A549 (cell line): ENCODE data around the gene FGF19. TPM values are rescaled to one million over a fixed set of nuclear protein-coding genes. Genes with fewer than 3 reads are reported as not detected.
A peak's percentile ranks its signal among the peaks of the same experiment; 100 is the strongest.

Experiments used
- ATAC-seq, 2 experiments: fragments of 200-7000 bp in 1 of 2; fragments of >200 bp in 1 of 2; cut with Nextera tagmentation in 1 of 2; cut with Tn5 transposase in 1 of 2; 3 replicates each; pipeline versions ENCODE4 v1.8.0 to v1.9.1; 2018 to 2020; ENCODE audit warnings: mild to moderate bottlenecking in 1 of 2, moderate library complexity in 1 of 2
- CTCF ChIA-PET: fragments of 300-600 bp; sonication (Branson Sonifier 250); formaldehyde crosslinking; extraction: SDS; loops from one replicate; lab custom pipeline; 2021; ENCODE audit warnings: antibody characterized with exemption, inconsistent platforms; lab: Yijun Ruan, JAX
- POLR2A ChIA-PET: fragments of 350-600 bp; formaldehyde crosslinking; extraction: SDS; loops from one replicate; lab custom pipeline; 2021; ENCODE audit warnings: antibody characterized with exemption, inconsistent platforms; lab: Yijun Ruan, JAX
- DNase-seq, 2 experiments: peaks; one replicate each; pipeline versions ENCODE4 v3.0.0 to v3.0.0-alpha.2; 2011 to 2016; ENCODE audit warnings: low read depth in 1 of 2, low spot score in 1 of 2
- FAIRE-seq: peaks from 2 replicates; lab custom pipeline; 2011; peaks lifted over from hg19 to GRCh38; lab: Jason Lieb, UNC
- H3K27ac ChIP-seq, 2 experiments: fragments of >200 bp; sonication (Bioruptor Twin); formaldehyde crosslinking; 3 replicates each; pipeline ENCODE4 v1.5.1; 2016 to 2017
- H3K4me1 ChIP-seq: fragments of >200 bp; sonication (Bioruptor Twin); formaldehyde crosslinking; 3 replicates; pipeline ENCODE4 v1.6.1; 2016
- H3K4me2 ChIP-seq: fragments of >200 bp; sonication (Bioruptor Twin); formaldehyde crosslinking; 3 replicates; pipeline ENCODE4 v1.6.1; 2016
- H3K4me3 ChIP-seq: fragments of >200 bp; sonication (Bioruptor Twin); formaldehyde crosslinking; 3 replicates; pipeline ENCODE4 v1.5.1; 2016
- H3K9me3 ChIP-seq: fragments of >200 bp; sonication (Bioruptor Twin); formaldehyde crosslinking; 3 replicates; pipeline ENCODE4 v1.6.1; 2016
- BHLHE40 ChIP-seq: IDR thresholded peaks from 2 replicates; pipeline ENCODE4 v1.6.1; 2012; ENCODE audit warnings: low read depth, low read length, inconsistent platforms
- CHD2 ChIP-seq: fragments of 150-350 bp; IDR thresholded peaks from 2 replicates; pipeline ENCODE4 v1.6.1; 2014; ENCODE audit warnings: low read length; ENCODE audit not compliant: partially characterized antibody
- EP300 ChIP-seq, 2 experiments: fragments of >200 bp; sonication (Bioruptor Twin); formaldehyde crosslinking; IDR thresholded peaks; 2 replicates in 1 of 2; 3 replicates in 1 of 2; pipeline ENCODE4 v1.6.1; 2016 to 2017
- GATA3 ChIP-seq: IDR thresholded peaks from 2 replicates; pipeline ENCODE4 v1.6.1; 2012; ENCODE audit warnings: borderline replicate concordance
- HEYL ChIP-seq: fragments of 250-450 bp; sonication (Bioruptor Pico); IDR thresholded peaks from 2 replicates; pipeline ENCODE4 v1.8.0; 2021; ENCODE audit warnings: mild to moderate bottlenecking, moderate library complexity
- JUNB ChIP-seq: fragments of >200 bp; sonication (Bioruptor Twin); formaldehyde crosslinking; IDR thresholded peaks from 2 replicates; pipeline ENCODE4 v1.6.1; 2016
- KDM1A ChIP-seq: fragments of 200-600 bp; sonication (generic); IDR thresholded peaks from 2 replicates; pipeline ENCODE4 v1.6.1; 2016; ENCODE audit warnings: low read depth, mild to moderate bottlenecking
- MAFK ChIP-seq: fragments of 450-650 bp; IDR thresholded peaks from 2 replicates; pipeline ENCODE4 v1.6.1; 2014; ENCODE audit not compliant: partially characterized antibody
- MAZ ChIP-seq: fragments of 150-350 bp; IDR thresholded peaks from 2 replicates; pipeline ENCODE4 v1.6.1; 2014; ENCODE audit warnings: antibody characterized with exemption, low read depth, low read length, borderline replicate concordance
- MYC ChIP-seq: IDR thresholded peaks from 2 replicates; pipeline ENCODE4 v1.6.1; 2012; ENCODE audit warnings: mild to moderate bottlenecking, inconsistent platforms, low read length, improper control_type of control experiment, borderline replicate concordance
- NFE2L2 ChIP-seq: fragments of 150-350 bp; conservative IDR thresholded peaks from 2 replicates; pipeline ENCODE4 v1.6.1; 2014; ENCODE audit warnings: low read length
- NR3C1 ChIP-seq: fragments of >200 bp; sonication (Bioruptor Twin); formaldehyde crosslinking; IDR thresholded peaks from 3 replicates; pipeline ENCODE4 v1.6.1; 2017
- POLR2A ChIP-seq: IDR thresholded peaks from 2 replicates; pipeline ENCODE4 v1.6.1; 2012; ENCODE audit warnings: mild to moderate bottlenecking, low read length
- RAD21 ChIP-seq, 2 experiments: fragments of >200 bp in 1 of 2; sonication (Bioruptor Twin) in 1 of 2; formaldehyde crosslinking in 1 of 2; IDR thresholded peaks in 1 of 2; conservative IDR thresholded peaks in 1 of 2; 2 replicates in 1 of 2; 3 replicates in 1 of 2; pipeline ENCODE4 v1.6.1; 2012 to 2018; ENCODE audit warnings: inconsistent platforms in 1 of 2
- RCOR1 ChIP-seq: fragments of 150-350 bp; IDR thresholded peaks from 2 replicates; pipeline ENCODE4 v1.6.1; 2014; ENCODE audit warnings: antibody characterized with exemption, low read length, low read depth
- REST ChIP-seq: fragments of 200-600 bp; sonication (generic); IDR thresholded peaks from 2 replicates; pipeline ENCODE4 v1.6.1; 2016; ENCODE audit warnings: antibody characterized with exemption, mild to moderate bottlenecking, moderate library complexity
- SMC3 ChIP-seq: fragments of >200 bp; sonication (Bioruptor Twin); formaldehyde crosslinking; IDR thresholded peaks from 3 replicates; pipeline ENCODE4 v1.6.1; 2018; ENCODE audit warnings: inconsistent platforms
- ZFP36 ChIP-seq: fragments of 450-650 bp; IDR thresholded peaks from 2 replicates; pipeline ENCODE4 v1.6.1; 2014; ENCODE audit warnings: borderline replicate concordance; ENCODE audit not compliant: partially characterized antibody
- ZNF302 ChIP-seq: fragments of 250-450 bp; sonication (Bioruptor Pico); IDR thresholded peaks from 2 replicates; pipeline ENCODE4 v1.9.0; 2021; ENCODE audit warnings: inconsistent platforms, mild to moderate bottlenecking, moderate library complexity
- WGBS: methylation state at CpG from one replicate; pipeline ENCODE4 v1.1.6; 2017; ENCODE audit errors: missing lambda C conversion rate; 5-methylcytosine and 5-hydroxymethylcytosine counted together
- polyA plus RNA-seq, 4 experiments: library from polyadenylated mRNA; depleted of rRNA in 3 of 4; stranded (reverse); fragments of >200 nt; fragmentation: RNase III in 1 of 4; extraction: RNeasy Plus Mini Kit Qiagen cat#74134 plus additional on column Dnase treatment in 1 of 4; gene quantifications; 2 replicates in 3 of 4; 3 replicates in 1 of 4; pipeline ENCODE4 v1.2.3, GENCODE V29; 2011 to 2017
- TF ChIP-seq, protein P1 (sequence below): fragments of >200 bp; sonication (Bioruptor Twin); formaldehyde crosslinking; IDR thresholded peaks from 3 replicates; pipeline ENCODE4 v1.5.1; 2016
- TF ChIP-seq, protein P2 (sequence below): fragments of 250-450 bp; sonication (Bioruptor Pico); IDR thresholded peaks from 2 replicates; pipeline ENCODE4 v1.5.0; 2020; ENCODE audit warnings: low read depth, mild to moderate bottlenecking, moderate library complexity
- TF ChIP-seq, protein P3 (sequence below): fragments of >200 bp; sonication (Bioruptor Twin); formaldehyde crosslinking; IDR thresholded peaks from 3 replicates; pipeline ENCODE4 v1.6.1; 2016

The FGF19 gene
- polyA plus RNA-seq, 2 of the 4 experiments (the other 2 are of a cell fraction), result 0.05 to 0.31 TPM

DNA sequence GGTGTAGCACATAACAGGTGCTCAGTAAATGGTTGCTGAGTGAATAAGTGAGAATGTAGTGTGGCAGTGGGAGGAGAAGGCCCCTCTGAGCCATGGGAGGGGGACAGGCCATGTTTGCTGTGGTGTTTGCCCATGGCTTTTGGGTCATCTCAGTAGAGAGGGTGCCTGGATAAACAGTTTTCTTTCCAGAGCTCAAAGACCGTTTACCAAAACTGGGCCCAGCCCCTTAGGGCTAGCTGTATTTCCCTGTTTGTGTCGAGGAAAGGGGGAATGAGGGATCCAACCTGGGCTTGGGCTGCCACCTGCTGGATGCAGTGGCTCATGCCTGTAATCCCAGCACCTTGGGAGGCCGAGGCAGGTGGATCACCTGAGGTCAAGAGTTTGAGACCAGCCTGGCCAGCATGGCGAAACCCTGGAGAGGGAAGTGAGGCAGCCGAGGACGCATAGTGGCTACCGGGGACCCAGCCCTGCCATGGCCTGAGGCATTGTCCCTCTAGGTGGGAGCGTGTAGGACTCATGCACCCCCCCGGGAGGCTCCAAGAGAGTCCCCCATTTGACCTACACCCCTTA, 20.0 kb downstream of the FGF19 start:
- H3K4me2 ChIP-seq, result no peak overlapping the region
- peak in 1 of 2 experiments; percentile 75; a peak in 3 of 6 replicates for ATAC-seq
- no peak for TF ChIP-seq JUNB
- TF ChIP-seq KDM1A, result no peak
- peak; percentile 77 to 89 for TF ChIP-seq RAD21 (conservative IDR thresholded peaks at IDR 0.05 in 1 of 2, IDR thresholded peaks at IDR 0.05 in 1 of 2)
- no peak for TF ChIP-seq GATA3
- TF ChIP-seq POLR2A, result no peak
- TF ChIP-seq, protein P1, sequence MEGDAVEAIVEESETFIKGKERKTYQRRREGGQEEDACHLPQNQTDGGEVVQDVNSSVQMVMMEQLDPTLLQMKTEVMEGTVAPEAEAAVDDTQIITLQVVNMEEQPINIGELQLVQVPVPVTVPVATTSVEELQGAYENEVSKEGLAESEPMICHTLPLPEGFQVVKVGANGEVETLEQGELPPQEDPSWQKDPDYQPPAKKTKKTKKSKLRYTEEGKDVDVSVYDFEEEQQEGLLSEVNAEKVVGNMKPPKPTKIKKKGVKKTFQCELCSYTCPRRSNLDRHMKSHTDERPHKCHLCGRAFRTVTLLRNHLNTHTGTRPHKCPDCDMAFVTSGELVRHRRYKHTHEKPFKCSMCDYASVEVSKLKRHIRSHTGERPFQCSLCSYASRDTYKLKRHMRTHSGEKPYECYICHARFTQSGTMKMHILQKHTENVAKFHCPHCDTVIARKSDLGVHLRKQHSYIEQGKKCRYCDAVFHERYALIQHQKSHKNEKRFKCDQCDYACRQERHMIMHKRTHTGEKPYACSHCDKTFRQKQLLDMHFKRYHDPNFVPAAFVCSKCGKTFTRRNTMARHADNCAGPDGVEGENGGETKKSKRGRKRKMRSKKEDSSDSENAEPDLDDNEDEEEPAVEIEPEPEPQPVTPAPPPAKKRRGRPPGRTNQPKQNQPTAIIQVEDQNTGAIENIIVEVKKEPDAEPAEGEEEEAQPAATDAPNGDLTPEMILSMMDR, result peak; percentile 66
- no peak for TF ChIP-seq ZFP36
- no peak for TF ChIP-seq MYC
- peak; percentile 66 for TF ChIP-seq SMC3
- no peak for TF ChIP-seq RCOR1
- no peak for TF ChIP-seq MAFK
- TF ChIP-seq MAZ, result no peak
- no peak for TF ChIP-seq HEYL
- TF ChIP-seq, all 56 proteins: peak for 3
- peaks cover 12% of the 10 kb centered on the region; the same call in 2 of the 3 replicates for H3K4me1 ChIP-seq
- WGBS, result 28% methylated on average over 9 of the region's 9 CpGs
- no peak overlapping the region for H3K4me3 ChIP-seq
- DNase-seq (peak in 1 of 2 experiments; percentile 64), FAIRE-seq (no peak)
- H3K9me3 ChIP-seq, result no peaks in the 10 kb centered on the region
- POLR2A ChIA-PET, result no interaction called here
- no peak overlapping the region for H3K27ac ChIP-seq
- CTCF ChIA-PET, result interaction anchor here (0.7 to 5.2 kb wide), 27 partner anchors 9 to 591 kb away, joined by 3 to 39 read pairs (median 4); partner anchors contain the start of gene LTO1

DNA sequence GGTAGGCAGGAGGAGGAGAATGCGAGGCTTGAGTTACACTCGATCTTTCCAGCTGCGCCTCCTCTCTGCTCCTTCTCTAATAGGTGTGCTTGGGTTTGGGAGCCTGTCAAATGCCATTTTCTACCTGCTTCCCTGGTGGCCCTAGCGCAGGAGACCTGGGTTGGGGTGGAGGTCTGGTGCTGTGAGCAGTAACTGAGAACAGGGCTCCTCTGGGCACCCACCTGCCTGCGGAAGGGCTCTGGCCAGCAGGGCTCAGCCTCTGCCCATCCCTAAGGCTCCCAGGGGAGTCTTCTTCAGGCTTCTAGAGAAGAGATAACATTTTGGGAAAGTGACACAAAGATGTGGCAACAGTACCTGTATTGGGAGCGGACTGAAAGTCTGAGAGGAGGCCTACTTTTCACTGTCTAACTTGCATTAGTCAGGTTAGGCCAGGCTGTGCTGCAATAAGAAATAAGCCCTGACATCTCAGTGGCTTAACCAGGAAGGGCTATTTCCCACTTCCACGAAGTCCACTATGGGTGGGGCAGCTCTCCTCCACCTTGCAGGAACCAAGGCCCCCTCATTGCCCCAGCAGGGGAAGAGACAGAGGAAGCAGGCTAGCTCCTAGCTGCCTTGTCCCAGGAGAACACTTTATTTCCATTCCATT, 21.0 kb downstream of the FGF19 start:
- no peaks in the 10 kb centered on the region for H3K9me3 ChIP-seq
- ATAC-seq, result no peak
- no peak for DNase-seq
- POLR2A ChIA-PET, result no interaction called here
- FAIRE-seq, result no peak
- H3K4me2 ChIP-seq, result no peak overlapping the region
- peaks cover 1% of the 10 kb centered on the region; the same call in 1 of the 3 replicates for H3K4me1 ChIP-seq
- no peak overlapping the region for H3K4me3 ChIP-seq
- WGBS, result 76% methylated on average over 7 of the region's 7 CpGs
- CTCF ChIA-PET, result interaction anchor here (0.8 to 5.2 kb wide), 5 partner anchors 35 to 582 kb away, joined by 3 to 39 read pairs (median 14); no protein-coding TSS in a partner anchor
- H3K27ac ChIP-seq, result no peak overlapping the region
- no peak for TF ChIP-seq EP300 (IDR thresholded peaks at IDR 0.05)
- TF ChIP-seq CHD2, result no peak

DNA sequence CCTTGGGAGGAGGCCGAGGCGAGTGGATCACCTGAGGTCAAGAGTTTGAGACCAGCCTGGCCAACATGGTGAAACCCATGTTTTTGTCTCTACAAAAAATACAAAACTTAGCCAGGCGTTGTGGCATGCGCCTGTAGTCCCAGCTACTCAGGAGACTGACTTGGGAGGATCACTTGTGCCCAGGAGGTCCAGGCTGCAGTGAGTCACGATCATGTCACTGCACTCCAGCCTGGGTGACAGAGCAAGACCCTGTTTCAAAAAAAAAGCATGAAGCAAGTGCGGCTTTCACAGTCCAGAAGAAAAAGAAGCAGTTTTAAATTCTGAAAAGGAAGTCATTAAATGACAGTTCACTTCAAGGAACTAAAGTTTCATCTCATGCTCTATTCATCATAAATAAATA, 21.6 kb downstream of the FGF19 start:
- H3K4me1 ChIP-seq, result no peaks in the 10 kb centered on the region
- 85% methylated on average over 6 of the region's 6 CpGs for WGBS

More for the DNA sequence above, 21.6 kb downstream of the FGF19 start:
- no peak overlapping the region for H3K27ac ChIP-seq
- no peaks in the 10 kb centered on the region for H3K9me3 ChIP-seq
- ChIA-PET CTCF (interaction anchor here (4.5 kb wide), 1 partner anchor 510 kb away, joined by 14 read pairs; no protein-coding TSS in a partner anchor), POLR2A (no interaction called here)
- no peak overlapping the region for H3K4me3 ChIP-seq
- FAIRE-seq (no peak), ATAC-seq (no peak), DNase-seq (no peak)
- TF ChIP-seq MAZ, result no peak
- no peak for TF ChIP-seq ZNF302 (CRISPR knock-in tag)
- TF ChIP-seq, protein P1, result no peak
- no peak for TF ChIP-seq REST
- no peak for TF ChIP-seq BHLHE40
- TF ChIP-seq, protein P2, sequence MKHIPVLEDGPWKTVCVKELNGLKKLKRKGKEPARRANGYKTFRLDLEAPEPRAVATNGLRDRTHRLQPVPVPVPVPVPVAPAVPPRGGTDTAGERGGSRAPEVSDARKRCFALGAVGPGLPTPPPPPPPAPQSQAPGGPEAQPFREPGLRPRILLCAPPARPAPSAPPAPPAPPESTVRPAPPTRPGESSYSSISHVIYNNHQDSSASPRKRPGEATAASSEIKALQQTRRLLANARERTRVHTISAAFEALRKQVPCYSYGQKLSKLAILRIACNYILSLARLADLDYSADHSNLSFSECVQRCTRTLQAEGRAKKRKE (CRISPR knock-in tag), result no peak
- no peak for TF ChIP-seq NR3C1
- TF ChIP-seq, protein P3, sequence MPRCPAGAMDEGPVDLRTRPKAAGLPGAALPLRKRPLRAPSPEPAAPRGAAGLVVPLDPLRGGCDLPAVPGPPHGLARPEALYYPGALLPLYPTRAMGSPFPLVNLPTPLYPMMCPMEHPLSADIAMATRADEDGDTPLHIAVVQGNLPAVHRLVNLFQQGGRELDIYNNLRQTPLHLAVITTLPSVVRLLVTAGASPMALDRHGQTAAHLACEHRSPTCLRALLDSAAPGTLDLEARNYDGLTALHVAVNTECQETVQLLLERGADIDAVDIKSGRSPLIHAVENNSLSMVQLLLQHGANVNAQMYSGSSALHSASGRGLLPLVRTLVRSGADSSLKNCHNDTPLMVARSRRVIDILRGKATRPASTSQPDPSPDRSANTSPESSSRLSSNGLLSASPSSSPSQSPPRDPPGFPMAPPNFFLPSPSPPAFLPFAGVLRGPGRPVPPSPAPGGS, result no peak
- TF ChIP-seq GATA3, result no peak
- no peak for TF ChIP-seq NFE2L2
- H3K4me2 ChIP-seq, result no peak overlapping the region
